ENCODE measurements around the gene FAM78A. TPM values are rescaled to one million over a fixed set of nuclear protein-coding genes. Genes with fewer than 3 reads are reported as not detected.

Gene FAM78A
- total RNA-seq, 1 donor from 2014 or later = 3.7 TPM

DNA sequence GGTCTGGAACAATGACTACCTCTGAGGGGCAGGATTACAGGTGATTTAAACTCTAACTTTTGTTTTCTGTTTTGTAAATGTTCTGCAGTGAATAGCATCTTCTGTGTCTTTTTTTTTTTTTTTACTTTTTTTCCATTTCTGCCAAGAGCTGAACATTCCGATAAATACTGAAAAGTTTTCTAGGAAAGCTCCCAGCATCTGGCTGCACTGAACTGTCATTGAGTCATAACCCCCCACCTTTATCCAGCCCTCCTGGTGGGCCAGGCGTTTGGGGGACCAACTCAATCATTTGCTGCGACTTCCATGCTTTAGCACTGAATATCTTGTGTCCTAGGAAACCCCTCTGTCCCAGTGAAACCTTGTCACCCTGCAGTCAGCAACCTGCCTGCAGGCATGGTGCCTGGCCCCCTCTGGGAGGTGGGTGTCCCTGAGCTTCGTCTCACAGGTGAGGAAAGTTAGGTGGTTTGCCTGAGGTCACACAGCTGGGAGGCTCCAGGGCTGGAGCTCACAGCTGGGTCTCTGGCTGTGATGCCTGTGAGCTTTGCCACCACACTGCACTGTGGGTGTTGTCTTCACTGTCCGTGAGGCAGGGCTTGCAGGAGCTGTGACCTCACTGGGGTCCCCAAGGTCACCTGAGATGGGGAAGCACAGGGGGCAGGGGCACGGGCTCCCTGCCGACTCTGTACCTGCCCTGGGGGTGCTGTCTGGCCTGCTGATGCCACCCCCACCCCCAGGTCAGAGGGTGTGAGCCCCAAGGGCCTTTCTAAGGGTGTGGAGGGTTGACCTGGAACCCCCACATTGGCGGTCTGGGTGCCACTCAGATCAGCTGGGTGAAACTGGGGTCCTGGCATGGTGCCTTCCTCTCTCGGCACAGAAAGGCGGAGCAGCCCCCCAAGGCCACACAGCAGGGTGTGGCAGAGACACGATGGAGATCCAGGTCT is 27.3 kb upstream of the FAM78A start:
- no peak for DNase-seq (ENCODE audit: low read depth, low spot score)

DNA sequence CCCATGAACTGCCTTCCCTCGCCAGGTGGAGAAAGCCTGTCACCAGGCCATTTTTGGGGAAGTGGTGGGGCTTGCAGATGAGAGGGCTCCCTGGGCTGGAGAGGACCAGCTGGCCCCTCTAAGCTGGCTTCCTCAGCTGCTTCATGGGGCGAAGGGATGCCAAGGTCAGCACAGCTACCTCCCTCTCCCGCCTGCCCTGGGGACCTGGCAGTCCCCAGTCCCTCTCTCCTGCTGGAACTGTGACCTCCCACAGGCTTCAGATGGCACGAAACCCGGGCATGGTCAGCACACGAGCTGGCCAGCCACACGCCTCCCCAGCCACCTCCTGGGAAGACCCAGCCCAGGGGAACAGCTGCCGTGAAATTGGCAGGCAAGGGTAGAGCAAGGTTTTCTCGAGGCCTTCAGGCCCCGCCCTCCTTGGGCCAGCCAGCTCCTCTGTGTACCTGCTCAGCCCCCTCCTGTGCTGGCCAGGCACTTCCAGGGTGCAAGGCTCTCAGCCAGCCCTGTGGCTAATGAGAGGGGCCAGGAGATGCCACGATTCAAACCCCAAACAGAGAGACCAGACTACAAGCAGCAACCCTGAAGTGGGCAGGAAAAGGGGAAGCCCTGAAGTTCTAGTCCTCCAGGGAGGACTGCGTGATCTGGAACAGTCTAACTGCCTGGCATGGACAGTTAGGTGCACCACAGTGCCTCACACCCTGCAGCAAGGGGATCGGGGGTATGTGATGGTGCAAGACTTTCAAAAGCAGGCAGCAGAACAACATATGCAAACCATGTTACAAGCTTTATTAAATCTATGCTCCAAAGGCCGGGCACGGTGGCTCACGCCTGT is 26.1 kb upstream of the FAM78A start:
- DNase-seq (ENCODE audit: low read depth, low spot score) = no peak

DNA sequence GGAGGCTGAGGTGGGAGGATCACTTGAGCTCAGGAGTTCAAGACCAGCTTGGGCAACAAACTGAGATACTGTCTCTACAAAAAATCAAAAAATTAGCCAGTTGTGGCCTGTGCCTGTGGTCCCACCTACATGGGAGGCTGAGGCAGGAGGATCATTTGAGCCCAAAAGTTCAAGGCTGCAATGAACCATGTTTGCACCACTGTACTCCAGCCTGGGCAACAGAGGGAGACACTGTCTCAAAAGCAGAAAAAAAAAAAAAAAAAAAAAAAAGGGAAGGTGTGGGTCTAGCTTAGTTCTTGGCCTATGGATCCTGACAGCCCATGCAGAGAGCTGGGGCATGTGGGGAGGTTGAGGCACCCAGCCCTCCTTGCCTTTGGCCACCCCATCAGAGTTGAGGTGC is 24.1 kb upstream of the FAM78A start:
- DNase-seq (ENCODE audit: low read depth, low spot score) = no peak

- DNase-seq (ENCODE audit: low read depth, low spot score) = no peak
Measured at GRCh38 chr9:131299961-131300347, 23.6 kb upstream of the FAM78A start.

- no peak for DNase-seq (ENCODE audit: low read depth, low spot score)
Measured at GRCh38 chr9:131299346-131299960, 23.1 kb upstream of the FAM78A start.

GRCh38 chr9:131298816-131299215 is 22.5 kb upstream of the FAM78A start:
- DNase-seq (ENCODE audit: low read depth, low spot score) = no peak

DNA sequence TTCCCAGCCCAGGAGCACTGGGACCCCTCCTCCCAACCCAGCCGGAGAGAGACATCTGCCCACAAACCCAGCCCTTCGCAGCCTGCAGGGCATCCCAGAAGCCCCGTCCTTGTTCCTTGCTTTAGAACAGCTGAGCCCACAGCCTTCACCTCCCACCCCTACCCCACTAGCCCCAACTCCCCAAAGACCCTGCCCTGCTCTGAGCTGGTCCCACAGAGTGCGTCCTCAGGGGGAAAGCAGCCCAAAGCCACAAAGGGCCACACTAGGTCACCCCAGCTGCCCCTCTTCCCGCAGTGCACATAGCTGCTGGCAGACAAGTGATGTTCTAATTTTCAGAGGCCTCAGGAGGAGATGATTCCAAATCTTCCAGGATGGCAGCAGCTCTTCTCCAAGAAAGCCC is 22.0 kb upstream of the FAM78A start:
- no peak for DNase-seq (ENCODE audit: low read depth, low spot score)

DNA sequence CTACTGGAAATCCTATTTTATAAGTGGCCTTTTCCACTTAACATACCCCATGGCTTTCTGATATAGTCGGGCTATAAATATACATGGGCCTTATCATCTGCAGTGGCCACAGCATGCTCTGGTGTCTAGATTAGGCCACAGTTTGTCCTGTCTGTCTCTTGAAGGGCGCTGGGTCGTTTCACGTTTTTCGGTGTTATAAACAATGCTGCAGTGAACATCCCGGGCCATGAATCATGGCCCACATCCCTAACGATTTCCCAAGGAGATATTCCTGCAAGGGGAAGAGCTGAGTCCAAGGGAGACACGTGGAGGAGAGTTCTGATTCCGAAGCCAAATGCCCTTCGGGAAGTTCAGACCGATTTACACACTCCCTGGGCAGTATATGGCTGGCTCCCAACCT is 21.6 kb upstream of the FAM78A start:
- DNase-seq (ENCODE audit: low read depth, low spot score) = no peak

GRCh38 chr9:131296906-131297500 is 20.7 kb upstream of the FAM78A start:
- no peak for DNase-seq (ENCODE audit: low read depth, low spot score)

- DNase-seq (ENCODE audit: low read depth, low spot score) = no peak
Measured at GRCh38 chr9:131296460-131296859, 20.1 kb upstream of the FAM78A start.

GRCh38 chr9:131292937-131293336 is 16.6 kb upstream of the FAM78A start:
- DNase-seq (ENCODE audit: low read depth, low spot score) = no peak

DNA sequence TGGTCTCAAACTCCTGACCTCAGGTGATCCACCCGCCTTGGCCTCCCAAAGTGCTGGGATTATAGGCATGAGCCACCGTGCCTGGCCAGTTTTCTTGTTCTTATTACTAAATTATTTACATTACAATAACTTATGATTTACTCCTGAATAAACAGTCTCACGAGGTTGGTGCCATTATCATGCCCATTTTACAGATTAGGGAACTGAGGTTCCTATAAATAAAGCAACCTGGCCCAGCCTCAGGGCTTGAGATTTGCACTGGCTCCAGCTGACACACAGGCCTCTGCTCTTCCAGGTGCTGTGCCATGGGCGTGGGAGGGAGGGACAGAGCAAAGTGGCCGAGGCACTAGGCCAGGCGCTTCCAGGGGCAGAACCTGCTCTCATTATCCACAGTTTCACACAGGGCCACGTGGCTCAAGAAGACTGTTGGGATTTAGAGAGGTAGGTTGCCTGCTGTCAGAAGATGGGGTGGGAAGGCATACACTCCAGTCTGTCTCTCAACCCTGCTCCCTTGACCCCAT is 15.5 kb upstream of the FAM78A start:
- DNase-seq (ENCODE audit: low read depth, low spot score) = no peak

- DNase-seq (ENCODE audit: low read depth, low spot score) = no peak
Measured at GRCh38 chr9:131290767-131291370, 14.6 kb upstream of the FAM78A start.

GRCh38 chr9:131290036-131290766 is 13.9 kb upstream of the FAM78A start:
- DNase-seq (ENCODE audit: low read depth, low spot score) = no peak

- DNase-seq (ENCODE audit: low read depth, low spot score) = no peak
Measured at GRCh38 chr9:131289301-131290035, 13.2 kb upstream of the FAM78A start, which contains the start of gene PLPP7. Gene PLPP7, plus strand, starts transcription at chr9:131289723. Its CDS starts 275 bp downstream, at chr9:131289998.

- DNase-seq (ENCODE audit: low read depth, low spot score) = no peak
Measured at GRCh38 chr9:131288217-131288616, 11.9 kb upstream of the FAM78A start.

GRCh38 chr9:131287359-131287758 is 11.0 kb upstream of the FAM78A start:
- no peak for DNase-seq (ENCODE audit: low read depth, low spot score)

GRCh38 chr9:131284856-131285255 is 8.5 kb upstream of the FAM78A start:
- no peak for DNase-seq (ENCODE audit: low read depth, low spot score)

GRCh38 chr9:131282688-131283422 is 6.5 kb upstream of the FAM78A start:
- DNase-seq (ENCODE audit: low read depth, low spot score) = no peak
